Stimulated activated CD8-positive, alpha-beta memory T cell treated with anti-CD3 and anti-CD28 coated beads, Interleukin-7, amount 100 ng/mL, for 24 hours (primary cell): ENCODE data around the gene ATRNL1.

ENCODE experiments used
- DNase-seq: peaks from one replicate; pipeline ENCODE4 v3.0.0-alpha.2; 2020; ENCODE audit warnings: low read depth

ATRNL1 gene

GRCh38 chr10:115846528-115846927, 753.4 kb downstream of the ATRNL1 start:
- DNase-seq: no peak

GRCh38 chr10:115849197-115849596, 756.0 kb downstream of the ATRNL1 start:
- DNase-seq: no peak

- DNase-seq: no peak
These were observed 757.5 kb downstream of the ATRNL1 start for GRCh38 chr10:115850666-115851065.

GRCh38 chr10:115851695-115852094, 758.5 kb downstream of the ATRNL1 start:
- DNase-seq: no peak

- DNase-seq: no peak
These were observed 761.7 kb downstream of the ATRNL1 start for GRCh38 chr10:115854740-115855435.

GRCh38 chr10:115856580-115856979, 763.4 kb downstream of the ATRNL1 start:
- DNase-seq: no peak

GRCh38 chr10:115857856-115858255, 764.7 kb downstream of the ATRNL1 start:
- no peak for DNase-seq

- DNase-seq: no peak
These were observed 767.3 kb downstream of the ATRNL1 start for GRCh38 chr10:115860182-115861107.

- no peak for DNase-seq
These were observed 768.3 kb downstream of the ATRNL1 start for GRCh38 chr10:115861455-115861854.

GRCh38 chr10:115861864-115862263, 768.7 kb downstream of the ATRNL1 start:
- no peak for DNase-seq

GRCh38 chr10:115866174-115866573, 773.0 kb downstream of the ATRNL1 start:
- DNase-seq: no peak

GRCh38 chr10:115866691-115867090, 773.5 kb downstream of the ATRNL1 start:
- no peak for DNase-seq

GRCh38 chr10:115867305-115867704, 774.1 kb downstream of the ATRNL1 start:
- no peak for DNase-seq

- DNase-seq: no peak
These were observed 778.7 kb downstream of the ATRNL1 start for GRCh38 chr10:115871855-115872254.

- DNase-seq: no peak
These were observed 782.0 kb downstream of the ATRNL1 start for GRCh38 chr10:115875172-115875571.

- DNase-seq: no peak
These were observed 786.4 kb downstream of the ATRNL1 start for GRCh38 chr10:115879372-115880089.

GRCh38 chr10:115882021-115882420, 788.9 kb downstream of the ATRNL1 start:
- no peak for DNase-seq

- no peak for DNase-seq
These were observed 790.2 kb downstream of the ATRNL1 start for GRCh38 chr10:115883372-115883771.

GRCh38 chr10:115884331-115884730, 791.2 kb downstream of the ATRNL1 start:
- DNase-seq: no peak

GRCh38 chr10:115895166-115895565, 802.0 kb downstream of the ATRNL1 start:
- DNase-seq: no peak

GRCh38 chr10:115898242-115898641, 805.1 kb downstream of the ATRNL1 start:
- no peak for DNase-seq

- no peak for DNase-seq
These were observed 809.4 kb downstream of the ATRNL1 start for GRCh38 chr10:115902596-115902995.

GRCh38 chr10:115903207-115903606, 810.0 kb downstream of the ATRNL1 start:
- no peak for DNase-seq
